Trophoblast cell (in vitro differentiated cells and primary cell): Measurements from ENCODE around the gene MTHFD1L.

Experiments
- DNase-seq, 2 donors: peaks; one replicate each; pipeline ENCODE4 v3.0.0-alpha.2; 2016
- H2AFZ ChIP-seq: 2 replicates; pipeline ENCODE4 v1.6.1; 2013; ENCODE audit warnings: low read length, moderate library complexity, mild to moderate bottlenecking; ENCODE audit not compliant: insufficient read depth, poor library complexity
- H2AK5ac ChIP-seq: 2 replicates; pipeline ENCODE4 v1.6.1; 2013; ENCODE audit warnings: mild to moderate bottlenecking, low read length
- H2BK120ac ChIP-seq: 2 replicates; pipeline ENCODE4 v1.6.1; 2013; ENCODE audit warnings: low read length, mild to moderate bottlenecking, moderate library complexity; ENCODE audit not compliant: insufficient read depth, poor library complexity
- H2BK12ac ChIP-seq: 2 replicates; pipeline ENCODE4 v1.6.1; 2013; ENCODE audit warnings: mild to moderate bottlenecking, low read length, moderate library complexity
- H2BK5ac ChIP-seq: 2 replicates; pipeline ENCODE4 v1.6.1; 2013; ENCODE audit warnings: low read length, low read depth, moderate library complexity, mild to moderate bottlenecking; ENCODE audit not compliant: poor library complexity
- H3K14ac ChIP-seq: 2 replicates; pipeline ENCODE4 v1.6.1; 2013; ENCODE audit warnings: mild to moderate bottlenecking, low read length
- H3K18ac ChIP-seq: 2 replicates; pipeline ENCODE4 v1.6.1; 2013; ENCODE audit warnings: mild to moderate bottlenecking, low read length
- H3K23ac ChIP-seq: 2 replicates; pipeline ENCODE4 v1.6.1; 2013; ENCODE audit warnings: low read length
- H3K27ac ChIP-seq: 2 replicates; pipeline ENCODE4 v1.5.1; 2013; ENCODE audit warnings: low read depth, mild to moderate bottlenecking, inconsistent platforms, low read length, moderate library complexity
- H3K27me3 ChIP-seq: 2 replicates; pipeline ENCODE4 v1.6.1; 2013; ENCODE audit warnings: inconsistent platforms, mild to moderate bottlenecking, low read length, moderate library complexity; ENCODE audit not compliant: insufficient read depth
- H3K36me3 ChIP-seq, 2 experiments: 1 replicate in 1 of 2; 2 replicates in 1 of 2; pipeline ENCODE4 v1.6.1; 2013; ENCODE audit warnings: low read length in 2 of 2, mild to moderate bottlenecking in 2 of 2, moderate library complexity in 1 of 2; ENCODE audit not compliant: insufficient read depth in 2 of 2, control insufficient read depth in 1 of 2
- H3K4ac ChIP-seq: 2 replicates; pipeline ENCODE4 v1.6.1; 2013; ENCODE audit warnings: low read depth, mild to moderate bottlenecking, low read length, moderate library complexity
- H3K4me1 ChIP-seq, 2 experiments: 1 replicate in 1 of 2; 2 replicates in 1 of 2; pipeline ENCODE4 v1.6.1; 2013; ENCODE audit warnings: low read length in 2 of 2, mild to moderate bottlenecking in 2 of 2, moderate library complexity in 1 of 2; ENCODE audit not compliant: insufficient read depth in 2 of 2, control insufficient read depth in 1 of 2
- H3K4me2 ChIP-seq: 2 replicates; pipeline ENCODE4 v1.6.1; 2013; ENCODE audit warnings: inconsistent platforms, mild to moderate bottlenecking, low read length, moderate library complexity
- H3K4me3 ChIP-seq: 2 replicates; pipeline ENCODE4 v1.5.1; 2013; ENCODE audit warnings: mild to moderate bottlenecking, low read depth, low read length, inconsistent platforms
- H3K79me1 ChIP-seq: one replicate; pipeline ENCODE4 v1.6.1; 2013; ENCODE audit warnings: low read length
- H3K79me2 ChIP-seq: 2 replicates; pipeline ENCODE4 v1.6.1; 2013; ENCODE audit warnings: low read length, mild to moderate bottlenecking; ENCODE audit not compliant: control insufficient read depth, insufficient read depth, poor library complexity
- H3K9ac ChIP-seq: 2 replicates; pipeline ENCODE4 v1.6.1; 2013; ENCODE audit warnings: mild to moderate bottlenecking, low read length
- H3K9me3 ChIP-seq: 2 replicates; pipeline ENCODE4 v1.6.1; 2013; ENCODE audit warnings: low read depth, mild to moderate bottlenecking, control low read depth, inconsistent platforms, low read length; ENCODE audit not compliant: insufficient read depth
- H4K12ac ChIP-seq: 2 replicates; pipeline ENCODE4 v1.6.1; 2013; ENCODE audit warnings: low read depth, mild to moderate bottlenecking, low read length, moderate library complexity
- H4K8ac ChIP-seq: 2 replicates; pipeline ENCODE4 v1.6.1; 2013; ENCODE audit warnings: low read depth, mild to moderate bottlenecking, low read length, moderate library complexity
- H4K91ac ChIP-seq: one replicate; pipeline ENCODE4 v1.6.1; 2013; ENCODE audit warnings: low read depth, mild to moderate bottlenecking, low read length, moderate library complexity
- WGBS: extraction: QIAGEN DNeasy Blood & Tissue Kit; methylation state at CpG from one replicate; pipeline ENCODE4 v1.1.7; 2013; ENCODE audit warnings: missing lambda C conversion rate; ENCODE audit not compliant: insufficient read length, insufficient coverage; ENCODE audit errors: extremely low coverage; 5-methylcytosine and 5-hydroxymethylcytosine counted together

MTHFD1L gene

DNA sequence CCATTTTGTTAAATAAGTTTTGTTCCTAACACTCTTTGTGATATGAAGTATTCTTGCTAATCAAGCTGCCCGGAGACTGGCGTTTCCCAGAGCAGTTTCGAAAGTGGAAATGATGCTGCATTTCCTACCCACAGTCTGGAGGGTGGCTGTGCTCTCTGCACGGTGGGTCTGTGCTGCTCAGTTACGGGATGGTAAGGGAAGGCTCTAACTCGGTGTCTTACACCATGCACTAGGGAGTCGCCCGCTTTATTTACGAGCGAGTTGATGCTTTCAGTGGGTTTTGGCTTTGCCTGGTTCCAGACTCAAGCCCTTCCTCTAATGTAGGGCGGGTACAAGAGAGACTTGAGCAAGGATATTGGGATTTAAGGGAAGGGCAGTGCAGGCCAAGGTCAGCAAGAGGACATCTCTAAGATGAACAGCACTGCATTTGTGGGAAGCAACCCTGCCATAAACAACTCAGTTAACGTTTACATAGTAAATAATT, 194.2 kb downstream of the MTHFD1L start:
- Histone ChIP-seq H3K27ac (no peak overlapping the region), H3K79me2 (no peaks in the 10 kb centered on the region), H3K4me2 (no peak overlapping the region), H4K12ac (no peak overlapping the region), H3K9ac (no peak overlapping the region), H3K79me1 (peaks cover 11% of the 10 kb centered on the region), H3K4me1 (peaks cover 9 to 11% of the 10 kb centered on the region in 2 experiments), H3K27me3 (no peaks in the 10 kb centered on the region), H2BK5ac (no peak overlapping the region), H3K23ac (no peak overlapping the region), H2BK120ac (no peak overlapping the region), H2BK12ac (no peak overlapping the region), H3K9me3 (no peaks in the 10 kb centered on the region), H4K91ac (no peak overlapping the region), H3K18ac (no peak overlapping the region), H4K8ac (no peak overlapping the region), H3K36me3 (peaks cover 3 to 8% of the 10 kb centered on the region in 2 experiments), H3K4ac (no peak overlapping the region), H3K4me3 (no peak overlapping the region), H3K14ac (no peak overlapping the region), H2AFZ (no peak overlapping the region), H2AK5ac (peak overlapping the region; percentile 9)
- no CpG with 5 or more reads among the region's 12 CpGs for WGBS
- DNase-seq = no peak

DNA sequence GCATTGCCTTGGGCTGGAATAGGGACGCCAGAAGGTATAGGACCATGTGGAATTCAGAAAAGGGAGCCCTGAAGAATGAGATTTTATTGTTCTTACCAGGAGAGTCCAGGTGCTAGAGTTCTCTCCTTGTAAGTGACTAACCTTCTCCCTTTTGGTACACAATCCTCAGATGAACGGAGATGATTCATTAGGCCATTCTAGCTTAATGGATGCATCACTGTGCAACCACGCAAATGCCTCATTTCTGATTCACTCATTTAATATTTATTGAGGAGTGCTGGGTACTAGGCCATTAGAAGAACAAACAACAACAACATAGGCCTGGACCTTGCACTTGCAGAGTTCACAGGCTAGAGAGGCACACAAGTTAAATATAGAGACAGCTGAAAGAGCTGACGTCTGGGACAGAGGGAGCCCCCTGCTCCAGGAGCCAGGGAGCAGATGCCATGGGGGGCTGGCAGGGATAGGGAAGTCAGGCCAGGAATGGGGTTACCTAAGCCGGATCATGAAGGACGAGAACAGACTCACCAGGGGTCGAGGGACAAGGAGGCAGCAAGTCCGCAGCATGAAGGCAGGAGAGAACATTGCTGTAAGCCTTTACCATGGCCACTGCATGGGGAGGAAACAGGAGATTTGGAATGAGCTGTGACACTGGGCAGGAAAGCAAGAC, 194.7 kb downstream of the MTHFD1L start:
- H4K12ac ChIP-seq = no peak overlapping the region
- H3K27ac ChIP-seq = no peak overlapping the region
- H3K14ac ChIP-seq = no peak overlapping the region
- peak; percentile 66 to 89 for DNase-seq
- H3K36me3 ChIP-seq = peaks cover 3 to 8% of the 10 kb centered on the region in 2 experiments
- no peaks in the 10 kb centered on the region for H3K9me3 ChIP-seq
- H2BK5ac ChIP-seq = no peak overlapping the region
- peaks cover 11% of the 10 kb centered on the region for H3K79me1 ChIP-seq
- H3K79me2 ChIP-seq = no peaks in the 10 kb centered on the region
- peaks cover 9 to 11% of the 10 kb centered on the region in 2 experiments for H3K4me1 ChIP-seq
- no peak overlapping the region for H4K8ac ChIP-seq
- H2BK120ac ChIP-seq = no peak overlapping the region
- H2BK12ac ChIP-seq = peak overlapping the region; percentile 42
- H2AK5ac ChIP-seq = no peak overlapping the region
- no peak overlapping the region for H3K23ac ChIP-seq
- no CpG with 5 or more reads among the region's 8 CpGs for WGBS
- H3K27me3 ChIP-seq = no peaks in the 10 kb centered on the region
- no peak overlapping the region for H3K18ac ChIP-seq
- no peak overlapping the region for H3K4me3 ChIP-seq
- H3K9ac ChIP-seq = no peak overlapping the region
- no peak overlapping the region for H3K4me2 ChIP-seq
- no peak overlapping the region for H3K4ac ChIP-seq
- H4K91ac ChIP-seq = no peak overlapping the region
- no peak overlapping the region for H2AFZ ChIP-seq

DNA sequence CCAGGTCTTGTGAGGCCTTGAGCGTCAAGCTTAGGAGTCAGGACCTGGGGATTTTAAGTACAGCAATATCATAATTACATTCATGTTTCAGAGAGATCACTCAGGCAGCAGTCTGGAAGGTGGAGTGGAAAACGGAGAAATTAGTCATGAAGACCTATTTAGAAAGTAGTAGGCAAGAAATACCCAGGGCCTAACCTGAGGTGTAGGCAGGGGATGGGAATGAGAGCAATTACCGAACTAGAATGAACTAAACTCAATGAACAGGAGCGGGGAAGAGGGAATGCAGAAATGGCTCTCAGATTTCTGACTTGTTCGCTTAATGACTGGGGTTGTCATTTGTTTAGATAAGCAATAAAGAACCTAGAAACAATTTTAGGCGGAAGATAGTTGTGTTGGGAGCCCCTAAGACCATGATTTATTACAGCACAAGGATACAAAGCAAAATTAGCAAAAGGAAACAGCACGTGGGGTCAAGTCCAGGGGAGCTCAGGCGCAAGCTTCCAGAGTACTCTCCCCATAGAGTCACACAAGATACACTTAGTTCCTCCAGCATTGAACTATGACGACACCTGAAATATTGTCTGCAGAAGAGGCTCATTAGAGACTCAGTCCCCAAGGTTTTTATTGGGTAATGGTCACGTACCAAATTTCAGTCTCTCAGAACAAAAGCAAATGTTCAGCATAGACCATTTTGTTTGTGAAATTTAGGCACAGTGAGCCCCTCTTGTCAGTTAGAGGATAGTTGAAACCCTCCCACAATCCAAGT, 195.4 kb downstream of the MTHFD1L start:
- Histone ChIP-seq H3K79me2 (no peaks in the 10 kb centered on the region), H3K9ac (no peak overlapping the region), H3K79me1 (peaks cover 10% of the 10 kb centered on the region), H3K18ac (no peak overlapping the region), H3K4me3 (no peak overlapping the region), H3K36me3 (peaks cover 3 to 8% of the 10 kb centered on the region in 2 experiments), H4K8ac (no peak overlapping the region), H2AFZ (no peak overlapping the region), H2BK120ac (no peak overlapping the region), H2AK5ac (no peak overlapping the region), H3K4me2 (no peak overlapping the region), H3K14ac (no peak overlapping the region), H3K4me1 (peaks cover 8 to 10% of the 10 kb centered on the region in 2 experiments), H3K27ac (no peak overlapping the region), H3K9me3 (no peaks in the 10 kb centered on the region), H3K27me3 (no peaks in the 10 kb centered on the region), H4K12ac (no peak overlapping the region), H4K91ac (no peak overlapping the region), H2BK12ac (no peak overlapping the region), H3K23ac (no peak overlapping the region), H3K4ac (no peak overlapping the region), H2BK5ac (no peak overlapping the region)
- DNase-seq = no peak
- no CpG with 5 or more reads among the region's 10 CpGs for WGBS

DNA sequence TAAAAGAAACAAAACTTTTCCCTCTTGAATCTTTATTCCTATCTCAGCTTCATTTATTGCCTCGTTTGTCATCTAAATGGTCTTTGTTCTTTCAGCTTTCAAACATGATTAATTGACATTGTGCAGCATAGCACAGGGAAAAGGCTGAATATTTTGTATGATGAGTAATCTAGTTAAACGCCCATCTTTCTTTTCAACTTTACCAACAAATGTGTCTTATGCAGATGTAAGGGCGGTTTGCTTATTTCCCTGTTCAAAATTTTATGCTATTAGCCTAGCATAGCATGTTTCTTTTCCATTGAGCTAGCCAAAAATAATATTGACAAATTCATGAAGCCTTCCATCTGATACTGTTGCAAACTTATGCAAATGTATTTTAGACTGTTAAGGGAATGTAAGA, 197.8 kb downstream of the MTHFD1L start:
- Histone ChIP-seq H2BK120ac (no peak overlapping the region), H3K79me2 (no peaks in the 10 kb centered on the region), H2BK12ac (no peak overlapping the region), H3K9me3 (no peaks in the 10 kb centered on the region), H3K4me3 (no peak overlapping the region), H3K27me3 (no peaks in the 10 kb centered on the region), H2AK5ac (no peak overlapping the region), H4K12ac (no peak overlapping the region), H3K4ac (no peak overlapping the region), H2BK5ac (no peak overlapping the region), H2AFZ (no peak overlapping the region), H4K91ac (no peak overlapping the region), H3K23ac (no peak overlapping the region), H3K9ac (no peak overlapping the region), H3K79me1 (peaks cover 2% of the 10 kb centered on the region), H3K4me2 (no peak overlapping the region), H3K27ac (no peak overlapping the region), H3K4me1 (peaks cover 2 to 3% of the 10 kb centered on the region in 2 experiments), H3K18ac (no peak overlapping the region), H3K36me3 (peaks cover 0 to 2% of the 10 kb centered on the region in 2 experiments), H3K14ac (no peak overlapping the region), H4K8ac (no peak overlapping the region)
- no peak for DNase-seq
- no CpG with 5 or more reads among the region's 3 CpGs for WGBS
